Suprapubic skin (tissue), 4 donors: Measurements from ENCODE around the gene APEH. TPM values are rescaled to one million over a fixed set of nuclear protein-coding genes. Genes with fewer than 3 reads are reported as not detected.

ENCODE experiments used
- DNase-seq, 2 donors: peaks; one replicate each; pipeline ENCODE4 v3.0.0-alpha.2; 2019; ENCODE audit warnings: low spot score in 2 of 2
- H3K27ac ChIP-seq: fragments of 200-600 bp; sonication (generic); one replicate; pipeline ENCODE4 v1.5.1; 2019
- H3K27me3 ChIP-seq: fragments of 200-600 bp; sonication (generic); one replicate; pipeline ENCODE4 v1.5.1; 2019
- H3K36me3 ChIP-seq: fragments of 200-600 bp; sonication (generic); one replicate; pipeline ENCODE4 v1.5.1; 2019
- H3K4me1 ChIP-seq: fragments of 200-600 bp; sonication (generic); one replicate; pipeline ENCODE4 v1.5.1; 2019
- H3K4me3 ChIP-seq: fragments of 200-600 bp; sonication (generic); one replicate; pipeline ENCODE4 v1.5.1; 2019; ENCODE audit warnings: mild to moderate bottlenecking
- H3K9me3 ChIP-seq: fragments of 200-600 bp; sonication (generic); one replicate; pipeline ENCODE4 v1.5.1; 2019
- CTCF ChIP-seq, 2 donors: fragments of 200-600 bp in 1 of 2; fragments of 450-650 bp in 1 of 2; sonication (generic) in 1 of 2; IDR thresholded peaks; one replicate each; pipeline ENCODE4 v1.5.1; 2016 to 2019; ENCODE audit warnings: antibody characterized with exemption in 2 of 2, mild to moderate bottlenecking in 1 of 2, moderate library complexity in 1 of 2
- EP300 ChIP-seq: sonication (generic); formaldehyde crosslinking; IDR thresholded peaks from one replicate; pipeline ENCODE4 v1.6.1; 2017; ENCODE audit warnings: antibody characterized with exemption
- POLR2A ChIP-seq, 2 donors: fragments of 450-650 bp; IDR thresholded peaks; one replicate each; pipeline ENCODE4 v1.6.1; 2017; ENCODE audit warnings: antibody characterized with exemption in 2 of 2, mild to moderate bottlenecking in 2 of 2, moderate library complexity in 2 of 2
- POLR2AphosphoS5 ChIP-seq, 3 donors: sonication (generic); formaldehyde crosslinking; IDR thresholded peaks; one replicate each; pipeline ENCODE4 v1.6.1; 2017; ENCODE audit warnings: antibody characterized with exemption in 3 of 3
- WGBS: methylation state at CpG from one replicate; pipeline ENCODE4 v1.1.5; 2018; 5-methylcytosine and 5-hydroxymethylcytosine counted together
- total RNA-seq, 4 donors: library from RNA; depleted of rRNA; stranded (reverse); fragments of >200 nt; gene quantifications; one replicate each; pipeline ENCODE4 v1.1.0, GENCODE V29; 2016

APEH gene
- total RNA-seq, 4 donors from 2014 or later: 81.8 to 103 (median 91.2) TPM

- DNase-seq: no peak
- Histone ChIP-seq H3K36me3 (no peaks in the 10 kb centered on the region), H3K9me3 (no peaks in the 10 kb centered on the region), H3K4me1 (no peaks in the 10 kb centered on the region), H3K27ac (no peak overlapping the region), H3K4me3 (no peak overlapping the region), H3K27me3 (no peaks in the 10 kb centered on the region)
- no peak for TF ChIP-seq CTCF (IDR thresholded peaks at IDR 0.05)
- no peak for TF ChIP-seq EP300
- no CpG with 5 or more reads among the region's 1 CpG for WGBS
These were observed 24.6 kb upstream of the APEH start for GRCh38 chr3:49649576-49649975.

- 86% methylated on average over 1 of the region's 1 CpG for WGBS
- no peaks in the 10 kb centered on the region for H3K36me3 ChIP-seq
- TF ChIP-seq EP300 (no peak), CTCF (IDR thresholded peaks at IDR 0.05) (no peak), POLR2A (IDR thresholded peaks at IDR 0.05) (no peak), POLR2AphosphoS5 (IDR thresholded peaks at IDR 0.05) (no peak)
- H3K9me3 ChIP-seq: no peaks in the 10 kb centered on the region
- H3K4me3 ChIP-seq: no peak overlapping the region
- DNase-seq: no peak
- no peaks in the 10 kb centered on the region for H3K27me3 ChIP-seq
- no peak overlapping the region for H3K27ac ChIP-seq
- no peaks in the 10 kb centered on the region for H3K4me1 ChIP-seq
These were observed 24.0 kb upstream of the APEH start for GRCh38 chr3:49650177-49650576.

- Histone ChIP-seq H3K4me3 (no peak overlapping the region), H3K27me3 (no peaks in the 10 kb centered on the region), H3K4me1 (no peaks in the 10 kb centered on the region), H3K27ac (no peak overlapping the region), H3K9me3 (no peaks in the 10 kb centered on the region), H3K36me3 (no peaks in the 10 kb centered on the region)
- WGBS: 85% methylated on average over 8 of the region's 8 CpGs
- no peak for TF ChIP-seq EP300
- TF ChIP-seq POLR2AphosphoS5 (IDR thresholded peaks at IDR 0.05): no peak
- no peak for TF ChIP-seq POLR2A (IDR thresholded peaks at IDR 0.05)
- no peak for TF ChIP-seq CTCF (IDR thresholded peaks at IDR 0.05)
- no peak for DNase-seq
These were observed 23.5 kb upstream of the APEH start for GRCh38 chr3:49650637-49651036.

GRCh38 chr3:49652218-49652902 lies 21.8 kb upstream of the APEH start:
- H3K27ac ChIP-seq: no peak overlapping the region
- no peak for TF ChIP-seq EP300
- TF ChIP-seq POLR2A (IDR thresholded peaks at IDR 0.05): no peak
- no peak for TF ChIP-seq POLR2AphosphoS5 (IDR thresholded peaks at IDR 0.05)
- no peak for TF ChIP-seq CTCF (IDR thresholded peaks at IDR 0.05)
- no peaks in the 10 kb centered on the region for H3K36me3 ChIP-seq
- no peak for DNase-seq
- H3K27me3 ChIP-seq: peaks cover 3% of the 10 kb centered on the region
- 91% methylated on average over 28 of the region's 36 CpGs for WGBS
- H3K4me1 ChIP-seq: no peaks in the 10 kb centered on the region
- H3K9me3 ChIP-seq: no peaks in the 10 kb centered on the region
- H3K4me3 ChIP-seq: no peak overlapping the region

- no peaks in the 10 kb centered on the region for H3K4me1 ChIP-seq
- no peaks in the 10 kb centered on the region for H3K9me3 ChIP-seq
- peaks cover 3% of the 10 kb centered on the region for H3K27me3 ChIP-seq
- no peaks in the 10 kb centered on the region for H3K36me3 ChIP-seq
- no peak overlapping the region for H3K27ac ChIP-seq
- no peak overlapping the region for H3K4me3 ChIP-seq
- 92% methylated on average over 16 of the region's 21 CpGs for WGBS
- no peak for DNase-seq
- TF ChIP-seq POLR2AphosphoS5 (IDR thresholded peaks at IDR 0.05) (no peak), POLR2A (IDR thresholded peaks at IDR 0.05) (no peak), CTCF (IDR thresholded peaks at IDR 0.05) (no peak), EP300 (no peak)
These were observed 21.2 kb upstream of the APEH start for GRCh38 chr3:49652903-49653415.
